ENCODE results near the gene PLOD2.

PLOD2 gene

GRCh38 chr3:146100825-146101444 lies 60.0 kb downstream of the PLOD2 start:
- DNase-seq (ENCODE audit: low read depth, low spot score) = no peak

- DNase-seq (ENCODE audit: low read depth, low spot score) = no peak
Measured at GRCh38 chr3:146100180-146100579, 60.8 kb downstream of the PLOD2 start.

DNA sequence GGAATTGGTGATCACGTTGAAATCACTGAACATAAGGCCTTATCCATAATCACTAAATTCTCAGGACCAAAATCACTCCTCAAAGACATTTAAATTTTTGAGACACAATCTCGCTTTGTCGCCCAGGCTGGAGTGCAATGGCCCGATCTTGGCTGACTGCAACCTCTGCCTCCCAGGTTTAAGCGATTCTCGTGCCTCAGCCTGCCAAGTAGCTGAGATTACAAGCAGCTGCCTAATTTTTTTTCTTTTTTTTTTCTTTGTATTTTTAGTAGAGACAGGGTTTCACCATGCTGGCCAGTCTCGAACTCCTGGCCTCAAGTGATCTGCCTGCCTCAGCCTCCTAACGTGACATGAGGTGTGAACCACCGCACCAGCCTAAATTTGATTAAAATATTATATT lies 61.7 kb downstream of the PLOD2 start:
- DNase-seq (ENCODE audit: low read depth, low spot score) = no peak

- no peak for DNase-seq (ENCODE audit: low read depth, low spot score)
Measured at GRCh38 chr3:146093896-146094295, 67.1 kb downstream of the PLOD2 start.

- DNase-seq (ENCODE audit: low read depth, low spot score) = no peak
Measured at GRCh38 chr3:146092230-146092629, 68.8 kb downstream of the PLOD2 start.

GRCh38 chr3:146091397-146091796 lies 69.6 kb downstream of the PLOD2 start:
- DNase-seq (ENCODE audit: low read depth, low spot score) = no peak

DNA sequence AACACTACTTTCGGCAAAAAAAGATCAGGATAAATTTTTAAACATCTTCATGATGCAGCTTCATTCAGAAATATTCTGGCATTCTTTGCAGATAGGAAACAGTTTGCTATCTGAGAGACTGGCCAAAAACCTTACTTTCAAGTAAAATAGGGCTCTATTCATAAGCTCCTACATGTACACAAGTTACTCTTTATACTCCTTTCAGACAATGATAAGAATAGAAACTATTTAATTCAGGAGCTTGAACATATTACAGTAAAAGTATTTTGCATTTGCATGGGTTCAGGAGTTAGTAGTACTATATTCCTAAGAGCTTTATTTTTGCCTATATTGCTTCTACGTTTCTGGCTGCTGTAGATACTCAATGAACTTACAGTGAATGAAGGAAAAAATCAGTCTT lies 70.5 kb downstream of the PLOD2 start:
- no peak for DNase-seq (ENCODE audit: low read depth, low spot score)

DNA sequence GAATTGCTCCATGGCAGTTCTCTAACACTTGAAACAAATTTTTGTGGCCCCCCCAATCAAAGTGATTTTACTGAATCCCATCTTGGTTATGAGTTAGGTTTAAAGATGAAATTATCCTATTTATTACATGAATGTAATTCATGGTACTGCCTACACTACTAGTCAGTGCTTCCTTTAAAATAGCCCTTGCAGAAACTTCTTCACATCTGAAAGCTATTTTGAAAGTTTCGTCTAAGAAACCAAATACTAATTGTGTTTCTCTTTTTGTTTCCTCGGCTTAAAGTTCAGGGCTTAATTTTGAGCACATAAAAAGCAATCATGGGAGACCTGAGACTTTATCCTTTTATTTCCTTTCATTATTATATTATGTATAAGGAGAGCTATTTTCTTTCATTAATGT lies 72.1 kb downstream of the PLOD2 start:
- DNase-seq (ENCODE audit: low read depth, low spot score) = no peak

GRCh38 chr3:146087116-146087515 lies 73.9 kb downstream of the PLOD2 start:
- DNase-seq (ENCODE audit: low read depth, low spot score) = no peak

GRCh38 chr3:146086211-146086610 lies 74.8 kb downstream of the PLOD2 start:
- no peak for DNase-seq (ENCODE audit: low read depth, low spot score)

DNA sequence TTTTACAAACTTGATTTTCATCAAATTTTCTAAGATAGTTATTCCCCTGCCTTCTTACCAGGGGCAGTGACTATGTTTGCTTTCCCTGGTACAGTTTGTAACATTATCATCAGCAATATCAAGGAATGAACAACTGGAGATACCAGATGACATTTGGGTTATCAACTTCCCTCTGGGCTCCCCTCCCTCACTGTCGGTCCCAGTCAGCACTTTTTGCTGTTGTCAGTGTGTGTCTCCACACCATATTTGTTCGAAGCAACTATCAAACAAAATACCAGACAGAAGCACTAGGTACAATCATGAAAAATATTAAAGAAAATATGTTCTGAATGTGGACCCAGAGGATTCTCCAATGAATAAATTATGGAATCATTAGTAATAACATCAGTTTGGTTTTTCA lies 75.3 kb downstream of the PLOD2 start:
- DNase-seq (ENCODE audit: low read depth, low spot score) = no peak

DNA sequence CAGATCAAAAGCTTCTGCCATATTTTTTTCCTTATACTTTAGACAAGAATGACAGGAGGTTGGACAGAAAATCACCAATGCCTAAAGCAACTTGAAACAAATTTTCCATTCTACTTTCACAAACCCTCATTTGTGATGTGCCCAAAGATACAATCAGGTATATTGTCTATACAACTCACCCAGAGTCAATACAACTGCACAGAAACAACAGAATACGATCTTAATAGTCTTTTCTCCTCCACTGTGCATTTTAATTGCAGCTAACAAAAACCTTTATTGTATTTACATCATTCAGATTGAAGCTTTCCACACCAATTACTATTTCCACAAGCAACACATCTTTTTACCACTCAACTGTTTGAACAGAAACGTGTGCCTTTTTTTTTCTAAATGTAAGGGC lies 80.4 kb downstream of the PLOD2 start:
- no peak for DNase-seq (ENCODE audit: low read depth, low spot score)

GRCh38 chr3:146078031-146078430 lies 83.0 kb downstream of the PLOD2 start:
- no peak for DNase-seq (ENCODE audit: low read depth, low spot score)

DNA sequence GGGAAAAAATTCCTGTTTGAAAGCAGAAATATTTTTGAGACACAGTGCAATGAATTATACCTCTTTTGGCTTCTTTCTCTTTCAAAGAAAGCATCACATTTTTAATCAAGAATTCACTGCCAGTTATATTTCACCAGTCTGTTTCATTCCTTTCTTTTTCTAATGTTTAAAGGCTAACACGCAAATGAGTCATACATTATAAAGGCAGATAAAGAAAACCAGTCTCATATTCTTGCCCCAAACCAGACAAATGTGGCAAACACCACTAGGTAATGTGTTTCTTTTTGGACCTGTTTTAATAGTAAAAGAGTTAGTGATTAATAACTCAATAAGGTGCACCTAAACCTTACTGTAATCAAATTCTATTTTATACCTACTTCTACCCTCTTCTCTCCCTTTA lies 83.8 kb downstream of the PLOD2 start:
- DNase-seq (ENCODE audit: low read depth, low spot score) = no peak

- DNase-seq (ENCODE audit: low read depth, low spot score) = no peak
Measured at GRCh38 chr3:146072824-146073223, 88.2 kb downstream of the PLOD2 start.

DNA sequence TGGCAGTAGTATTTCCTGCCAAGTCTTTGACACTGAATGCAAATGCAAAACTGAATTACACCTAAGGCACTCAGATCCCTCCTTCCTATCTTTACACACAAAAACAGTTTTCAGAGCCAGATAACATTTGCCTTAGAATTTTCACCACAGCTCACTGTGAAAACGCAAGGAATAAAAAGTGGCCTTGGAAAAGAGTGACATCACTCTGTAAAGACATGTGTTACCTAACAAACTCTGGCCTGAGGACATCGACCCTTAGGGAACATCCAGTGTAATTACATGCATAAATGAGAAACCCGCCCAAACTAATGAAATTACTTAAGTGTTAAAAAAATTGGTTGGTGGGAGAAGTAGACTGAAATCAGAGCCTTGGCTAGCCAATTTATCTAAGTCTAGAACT lies 88.9 kb downstream of the PLOD2 start:
- no peak for DNase-seq (ENCODE audit: low read depth, low spot score)

DNA sequence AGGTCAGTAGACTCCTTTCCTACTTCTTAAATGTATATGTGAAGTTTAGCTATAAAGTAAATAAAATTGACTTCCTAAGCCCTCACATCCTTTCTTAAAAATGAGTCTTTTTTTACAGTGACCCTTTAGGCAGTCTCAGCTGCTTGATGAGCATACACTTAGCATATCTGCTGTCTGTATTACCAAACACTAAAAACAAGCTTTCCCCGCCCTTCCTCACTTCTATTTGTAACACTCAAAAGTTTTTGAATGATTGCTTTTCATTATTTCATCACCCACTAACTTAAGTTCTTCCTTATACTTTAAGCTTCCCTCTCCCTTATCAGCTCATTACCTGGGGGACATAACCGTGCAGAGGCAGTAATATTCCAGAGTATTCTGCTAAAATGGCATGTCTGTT lies 89.4 kb downstream of the PLOD2 start:
- DNase-seq (ENCODE audit: low read depth, low spot score) = no peak

DNA sequence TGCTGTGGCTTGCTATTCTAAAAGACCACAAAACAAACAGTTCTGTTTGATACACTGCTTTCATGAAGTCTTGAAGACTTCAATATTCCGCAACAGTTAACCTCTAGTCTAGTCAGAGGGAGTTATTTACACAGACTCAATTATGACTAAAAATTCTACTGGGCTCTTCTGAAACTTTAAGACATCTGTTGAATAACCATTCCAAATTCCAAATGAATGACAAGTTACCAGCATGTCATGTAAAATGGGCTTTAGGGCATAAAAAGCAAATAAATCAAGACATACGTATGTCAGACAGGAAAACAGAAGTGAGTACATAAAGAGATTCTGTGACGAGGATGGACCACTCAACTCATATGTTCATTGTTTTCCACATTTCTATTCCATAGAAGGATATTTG lies 93.9 kb downstream of the PLOD2 start:
- DNase-seq (ENCODE audit: low read depth, low spot score) = peak; percentile 21

- peak; percentile 71 for DNase-seq (ENCODE audit: low read depth, low spot score)
Measured at GRCh38 chr3:146065573-146066006, 95.4 kb downstream of the PLOD2 start.

GRCh38 chr3:146058241-146058640 lies 102.7 kb downstream of the PLOD2 start:
- DNase-seq (ENCODE audit: low read depth, low spot score) = no peak

DNA sequence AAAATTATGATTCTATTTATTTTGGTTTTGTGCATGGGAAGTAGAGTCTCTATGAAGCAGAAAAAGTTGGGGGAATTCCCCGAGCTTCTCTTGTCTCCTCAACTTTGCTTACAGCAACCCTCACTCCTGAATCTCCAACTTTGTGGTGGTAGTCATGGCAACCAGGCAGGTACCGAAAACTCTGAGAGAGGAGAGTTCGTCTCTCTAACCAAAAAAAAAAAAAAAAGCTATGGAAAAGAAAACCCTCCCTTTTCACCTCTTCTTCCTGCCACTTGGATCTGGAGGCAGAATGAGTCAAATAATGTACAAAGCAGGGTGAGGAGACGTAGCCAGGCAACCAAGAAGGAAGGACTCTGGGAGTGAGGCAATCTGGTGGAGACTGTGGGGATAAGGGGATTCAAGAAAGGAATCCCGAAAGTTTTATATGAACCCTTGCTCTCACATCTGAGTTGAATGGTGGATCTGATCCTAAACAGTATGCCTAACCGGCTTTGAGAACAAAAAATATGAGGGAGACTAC lies 108.1 kb downstream of the PLOD2 start:
- DNase-seq (ENCODE audit: low read depth, low spot score) = no peak

DNA sequence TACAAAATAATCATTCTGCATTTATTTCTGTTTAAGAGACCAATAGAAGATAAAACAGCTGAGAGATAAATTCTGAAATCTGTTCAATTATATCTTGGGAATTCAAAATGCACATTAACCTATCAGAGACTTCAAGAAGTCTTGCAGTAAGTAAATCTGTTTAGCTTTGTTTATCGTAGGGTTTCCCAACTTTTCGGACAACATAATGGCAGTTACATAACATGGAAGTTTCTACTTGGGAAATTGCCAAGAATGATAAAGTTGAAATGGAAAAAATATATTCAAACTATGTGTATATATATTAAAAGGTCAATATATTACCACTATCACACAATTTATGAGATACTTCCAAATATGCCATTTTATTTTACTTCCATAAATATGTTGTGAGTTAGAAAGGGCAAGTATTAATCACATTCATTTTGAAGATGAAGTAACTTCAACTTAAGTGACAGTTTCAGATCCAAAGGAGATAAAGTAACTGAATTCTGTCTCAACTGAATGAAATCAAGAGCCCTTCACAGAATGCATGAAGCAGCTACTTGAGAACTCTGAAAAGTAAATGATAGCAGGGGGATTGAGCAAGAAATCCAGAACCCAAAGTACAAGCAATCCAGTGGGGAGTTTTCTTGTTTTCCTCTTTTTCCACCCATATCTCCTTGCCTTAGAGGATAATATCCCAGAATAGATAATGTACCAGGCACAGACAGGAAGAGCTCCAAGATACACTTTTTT lies 108.8 kb downstream of the PLOD2 start:
- no peak for DNase-seq (ENCODE audit: low read depth, low spot score)

DNA sequence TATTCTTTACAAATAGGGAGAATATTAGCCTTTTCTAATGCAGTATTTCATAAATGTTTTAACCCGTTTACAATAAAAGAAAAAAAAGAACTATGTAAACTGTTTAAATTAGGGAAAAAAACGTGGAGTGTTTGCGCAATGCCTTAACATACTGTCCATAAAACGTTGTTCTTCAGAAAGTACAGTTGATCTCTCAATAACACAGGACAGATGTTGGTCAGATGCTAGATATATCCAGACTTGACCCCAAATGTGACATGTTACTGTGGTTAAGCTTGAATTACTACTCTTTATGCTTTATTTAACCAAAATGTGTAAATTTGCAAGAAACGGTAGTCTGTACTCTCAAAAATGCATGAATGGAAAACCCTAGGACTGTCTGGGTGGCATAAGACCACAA lies 110.3 kb downstream of the PLOD2 start:
- DNase-seq (ENCODE audit: low read depth, low spot score) = no peak

All from smooth muscle cell of the brain vasculature (primary cell).